PC-3 (cell line): Measurements from ENCODE around the gene RTN4RL1. TPM values are rescaled to one million over a fixed set of nuclear protein-coding genes. Genes with fewer than 3 reads are reported as not detected.
A peak's percentile ranks its signal among the peaks of the same experiment; 100 is the strongest.

ENCODE experiments used
- ATAC-seq: fragments of 200-7000 bp; cut with Tn5 transposase; 2 replicates; pipeline ENCODE4 v1.9.1; 2020; ENCODE audit warnings: mild to moderate bottlenecking, moderate library complexity
- BruUV-seq: library from RNA; stranded (reverse); fragments of 400-500 nt; replicated peaks from 2 replicates; lab custom pipeline; 2021; lab: Mats Ljungman, UMichigan
- CTCF ChIA-PET: fragments of 300-600 bp; sonication (Branson Sonifier 250); formaldehyde crosslinking; loops from one replicate; lab custom pipeline; 2022; ENCODE audit warnings: antibody characterized with exemption; lab: Charles Lee
- POLR2A ChIA-PET: fragments of 300-600 bp; sonication (Branson Sonifier 250); formaldehyde crosslinking; loops from one replicate; lab custom pipeline; 2022; ENCODE audit warnings: antibody characterized with exemption; ENCODE audit not compliant: unreplicated experiment; lab: Charles Lee
- DNase-seq: peaks from one replicate; pipeline ENCODE4 v3.0.0-alpha.2; 2015
- H2AFZ ChIP-seq: fragments of 300-600 bp; sonication (generic); 2 replicates; pipeline ENCODE4 v1.6.0; 2016; ENCODE audit warnings: antibody characterized with exemption, low read length
- H3F3A ChIP-seq: fragments of 300-600 bp; sonication (generic); one replicate; pipeline ENCODE4 v1.6.0; 2017; ENCODE audit warnings: antibody characterized with exemption, low read length, control low read depth, mild to moderate bottlenecking; ENCODE audit not compliant: unreplicated experiment
- H3K27ac ChIP-seq: fragments of 300-600 bp; sonication (generic); 2 replicates; pipeline ENCODE4 v1.5.1; 2016; ENCODE audit warnings: mild to moderate bottlenecking, low read length
- H3K27me3 ChIP-seq: fragments of 300-600 bp; sonication (generic); 2 replicates; pipeline ENCODE4 v1.6.1; 2016; ENCODE audit warnings: low read length, mixed read lengths
- H3K36me3 ChIP-seq: fragments of 300-600 bp; sonication (generic); 2 replicates; pipeline ENCODE4 v1.6.1; 2016; ENCODE audit warnings: low read depth, mixed run types, low read length, mixed read lengths
- H3K4me1 ChIP-seq: fragments of 300-600 bp; sonication (generic); 2 replicates; pipeline ENCODE4 v1.5.1; 2016; ENCODE audit warnings: low read length; ENCODE audit not compliant: insufficient read depth
- H3K4me2 ChIP-seq: fragments of 300-600 bp; sonication (generic); 2 replicates; pipeline ENCODE4 v1.6.0; 2016; ENCODE audit warnings: low read length
- H3K4me3 ChIP-seq: fragments of 300-600 bp; sonication (generic); 2 replicates; pipeline ENCODE4 v1.5.1; 2016; ENCODE audit warnings: mild to moderate bottlenecking, low read length, mixed read lengths
- H3K79me2 ChIP-seq: fragments of 300-600 bp; sonication (generic); 2 replicates; pipeline ENCODE4 v1.6.1; 2017; ENCODE audit warnings: low read length, mixed read lengths
- H3K9ac ChIP-seq: fragments of 300-600 bp; sonication (generic); 2 replicates; pipeline ENCODE4 v1.6.0; 2016; ENCODE audit warnings: mild to moderate bottlenecking, low read length
- H3K9me2 ChIP-seq: fragments of 300-600 bp; sonication (generic); replicated peaks from 2 replicates; pipeline ENCODE4 v1.6.1; 2016; ENCODE audit warnings: mixed run types, low read length, mixed read lengths
- H3K9me3 ChIP-seq: fragments of 300-600 bp; sonication (generic); 2 replicates; pipeline ENCODE4 v1.6.1; 2016; ENCODE audit warnings: low read length, mixed read lengths
- H4K20me1 ChIP-seq: fragments of 300-600 bp; sonication (generic); 2 replicates; pipeline ENCODE4 v1.6.1; 2016; ENCODE audit warnings: low read length, mixed read lengths
- CTCF ChIP-seq: fragments of 300-600 bp; sonication (generic); conservative IDR thresholded peaks from 2 replicates; pipeline ENCODE4 v1.5.1; 2017; ENCODE audit warnings: antibody characterized with exemption, low read depth, mild to moderate bottlenecking, low read length
- EZH2 ChIP-seq: fragments of 300-600 bp; sonication (generic); IDR thresholded peaks from one replicate; pipeline ENCODE4 v1.6.1; 2017; ENCODE audit warnings: antibody characterized with exemption, mild to moderate bottlenecking, low read length; ENCODE audit not compliant: unreplicated experiment
- EZH2phosphoT487 ChIP-seq: fragments of 300-600 bp; sonication (generic); IDR thresholded peaks from 2 replicates; pipeline ENCODE4 v1.6.1; 2018; ENCODE audit warnings: mild to moderate bottlenecking, antibody characterized with exemption, low read length, borderline replicate concordance
- intact Hi-C: fragments of 100-400 bp; cut with micrococcal nuclease; formaldehyde crosslinking; loops from 2 replicates; pipeline ENCODE4 v1.9.0; 2023
- total RNA-seq: library from RNA; depleted of rRNA; stranded (reverse); fragments of >200 nt; gene quantifications from 2 replicates; pipeline ENCODE4 v1.2.3, GENCODE V29; 2014

RTN4RL1 gene
- total RNA-seq, 1 experiment from 2014 or later, result 6.9 TPM

DNA sequence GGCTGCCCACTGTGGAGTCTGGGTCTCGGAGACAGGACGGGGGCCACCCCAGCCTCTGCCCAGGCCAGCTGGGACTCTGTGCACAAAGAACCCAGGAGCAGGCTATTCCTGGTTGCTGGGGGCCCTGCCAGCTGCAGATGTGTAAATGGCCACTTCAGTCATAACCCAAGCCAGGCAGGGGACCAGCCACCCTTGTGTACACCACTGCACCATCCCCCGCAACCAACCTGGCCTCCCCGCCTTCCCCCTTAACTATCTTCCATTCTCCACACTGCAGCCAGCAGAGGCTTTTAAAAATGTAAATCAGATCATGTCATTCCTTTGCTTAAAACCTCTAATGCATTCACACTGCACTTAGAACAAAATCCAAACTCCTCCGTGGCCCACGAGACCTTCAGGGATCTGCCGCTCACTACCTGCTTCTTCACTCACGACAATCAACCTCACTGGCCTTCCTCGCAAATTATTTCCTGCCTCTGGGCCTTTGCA is 28.3 kb downstream of the RTN4RL1 start:
- Histone ChIP-seq H2AFZ (no peak overlapping the region), H3K9me2 (no peaks in the 10 kb centered on the region), H3K4me2 (peak overlapping the region; percentile 74), H3K9me3 (no peaks in the 10 kb centered on the region), H3K36me3 (no peaks in the 10 kb centered on the region), H4K20me1 (no peaks in the 10 kb centered on the region), H3K9ac (no peak overlapping the region), H3K27ac (peak overlapping the region; percentile 87), H3K4me3 (no peak overlapping the region), H3K27me3 (no peaks in the 10 kb centered on the region), H3K4me1 (peaks cover 12% of the 10 kb centered on the region), H3K79me2 (peaks cover 8% of the 10 kb centered on the region; the same call in 1 of the 2 replicates), H3F3A (no peaks in the 10 kb centered on the region)
- TF ChIP-seq CTCF (no peak), EZH2phosphoT487 (no peak), EZH2 (no peak)
- ChIA-PET CTCF (no interaction called here), POLR2A (no interaction called here)
- BruUV-seq, result no TSS peak
- intact Hi-C loops, result no loop called here
- DNase-seq, result no peak
- ATAC-seq, result no peak

GRCh38 chr17:1995907-1996799 is 29.0 kb downstream of the RTN4RL1 start:
- H3K4me3 ChIP-seq, result no peak overlapping the region
- no peaks in the 10 kb centered on the region for H3F3A ChIP-seq
- ChIA-PET POLR2A (no interaction called here), CTCF (no interaction called here)
- H3K9me3 ChIP-seq, result no peaks in the 10 kb centered on the region
- BruUV-seq, result no TSS peak
- intact Hi-C loops, result no loop called here
- no peaks in the 10 kb centered on the region for H3K9me2 ChIP-seq
- H3K4me2 ChIP-seq, result no peak overlapping the region
- peaks cover 12% of the 10 kb centered on the region for H3K4me1 ChIP-seq
- no peaks in the 10 kb centered on the region for H3K36me3 ChIP-seq
- no peak for ATAC-seq
- no peak for DNase-seq
- no peak overlapping the region for H3K9ac ChIP-seq
- no peak overlapping the region for H2AFZ ChIP-seq
- H3K27me3 ChIP-seq, result no peaks in the 10 kb centered on the region
- no peaks in the 10 kb centered on the region for H4K20me1 ChIP-seq
- peaks cover 8% of the 10 kb centered on the region; the same call in 1 of the 2 replicates for H3K79me2 ChIP-seq
- TF ChIP-seq EZH2 (no peak), EZH2phosphoT487 (no peak), CTCF (no peak)
- no peak overlapping the region for H3K27ac ChIP-seq
